Brain microvascular endothelial cell (primary cell): ENCODE data around the gene HS3ST4.

Experiments
- DNase-seq: peaks from one replicate; pipeline ENCODE4 v3.0.0-alpha.2; 2020
- H3K27ac ChIP-seq: fragments of 250-450 bp; sonication (Bioruptor Pico); 2 replicates; pipeline ENCODE4 v1.5.1; 2020; ENCODE audit warnings: mild to moderate bottlenecking, moderate library complexity
- H3K27me3 ChIP-seq: fragments of 250-450 bp; sonication (Bioruptor Pico); replicated peaks from 2 replicates; pipeline ENCODE4 v1.5.1; 2020; ENCODE audit warnings: mild to moderate bottlenecking
- H3K36me3 ChIP-seq: fragments of 250-450 bp; sonication (Bioruptor Pico); replicated peaks from 2 replicates; pipeline ENCODE4 v1.5.1; 2020; ENCODE audit warnings: mild to moderate bottlenecking
- H3K4me3 ChIP-seq: 2 replicates; pipeline ENCODE4 v1.5.1; 2011; ENCODE audit warnings: low read depth, mild to moderate bottlenecking, control low read depth, low read length, moderate library complexity
- CTCF ChIP-seq: IDR thresholded peaks from 2 replicates; pipeline ENCODE4 v1.5.1; 2011; ENCODE audit warnings: low read depth, mild to moderate bottlenecking, moderate library complexity, low read length, control low read depth, inconsistent platforms; ENCODE audit errors: missing control alignments
- in situ Hi-C: cut with HindIII; loops from 2 replicates; pipeline ENCODE4 v1.10.0; 2017; ENCODE audit warnings: low sequenced_read_pairs, low pct_ligation_motif_present

Gene HS3ST4

GRCh38 chr16:25799816-25800215 is 108.1 kb downstream of the HS3ST4 start:
- no peak for DNase-seq
- no peak overlapping the region for H3K27ac ChIP-seq
- TF ChIP-seq CTCF, result no peak
- no peaks in the 10 kb centered on the region for H3K36me3 ChIP-seq
- no peaks in the 10 kb centered on the region for H3K27me3 ChIP-seq
- in situ Hi-C loops, result no loop called here
- no peak overlapping the region for H3K4me3 ChIP-seq

- no peak for DNase-seq
- Histone ChIP-seq H3K4me3 (no peak overlapping the region), H3K27me3 (no peaks in the 10 kb centered on the region), H3K27ac (no peak overlapping the region), H3K36me3 (no peaks in the 10 kb centered on the region)
- in situ Hi-C loops, result no loop called here
- TF ChIP-seq CTCF, result no peak
Measured at GRCh38 chr16:25812215-25812614, 120.5 kb downstream of the HS3ST4 start.

- TF ChIP-seq CTCF, result no peak
- no peaks in the 10 kb centered on the region for H3K27me3 ChIP-seq
- in situ Hi-C loops, result no loop called here
- H3K36me3 ChIP-seq, result no peaks in the 10 kb centered on the region
- no peak for DNase-seq
- H3K27ac ChIP-seq, result no peak overlapping the region
- H3K4me3 ChIP-seq, result no peak overlapping the region
Measured at GRCh38 chr16:25817295-25817694, 125.5 kb downstream of the HS3ST4 start.

- Histone ChIP-seq H3K27ac (no peak overlapping the region), H3K4me3 (no peak overlapping the region), H3K36me3 (no peaks in the 10 kb centered on the region), H3K27me3 (no peaks in the 10 kb centered on the region)
- TF ChIP-seq CTCF, result no peak
- no peak for DNase-seq
- in situ Hi-C loops, result no loop called here
Measured at GRCh38 chr16:25817876-25818275, 126.1 kb downstream of the HS3ST4 start.

GRCh38 chr16:25823891-25824290 is 132.1 kb downstream of the HS3ST4 start:
- Histone ChIP-seq H3K4me3 (no peak overlapping the region), H3K36me3 (no peaks in the 10 kb centered on the region), H3K27ac (no peak overlapping the region), H3K27me3 (no peaks in the 10 kb centered on the region)
- no peak for TF ChIP-seq CTCF
- in situ Hi-C loops, result no loop called here
- DNase-seq, result no peak

- Histone ChIP-seq H3K27ac (no peak overlapping the region), H3K4me3 (no peak overlapping the region), H3K27me3 (no peaks in the 10 kb centered on the region), H3K36me3 (no peaks in the 10 kb centered on the region)
- in situ Hi-C loops, result no loop called here
- TF ChIP-seq CTCF, result no peak
- DNase-seq, result no peak
Measured at GRCh38 chr16:25827709-25828108, 135.9 kb downstream of the HS3ST4 start.
